GM21619 (cell line): ENCODE results near the gene MYCBP.
A peak's percentile ranks its signal among the peaks of the same experiment; 100 is the strongest.
"Not testable (repeated sequence)": the region's sequence is repeated elsewhere in the genome, so short reads cannot be mapped to it uniquely, and the experiment has no call there.

Experiments used
- ATAC-seq: cut with Tn5 transposase; IDR thresholded peaks from one replicate; pipeline ENCODE4 v1.9.1; 2021; ENCODE audit not compliant: unreplicated experiment

Gene MYCBP

GRCh38 chr1:38873027-38873969, at the start of gene MYCBP:
MYCBP (minus strand) TSS chr1:38873348; CDS start chr1:38873305, 43 bp downstream.
- peak; percentile 92 for ATAC-seq

- no peak for ATAC-seq
These were observed 46.0 kb upstream of the MYCBP start for GRCh38 chr1:38919130-38919529.

GRCh38 chr1:38918568-38918967, 45.4 kb upstream of the MYCBP start:
- ATAC-seq, result no peak

GRCh38 chr1:38917772-38918171, 44.6 kb upstream of the MYCBP start:
- ATAC-seq, result no peak

GRCh38 chr1:38917337-38917736, 44.2 kb upstream of the MYCBP start:
- no peak for ATAC-seq

- ATAC-seq, result no peak
These were observed 42.3 kb upstream of the MYCBP start for GRCh38 chr1:38915352-38915948.

- ATAC-seq, result not testable (repeated sequence)
These were observed 41.8 kb upstream of the MYCBP start for GRCh38 chr1:38914908-38915307.

- ATAC-seq, result no peak
These were observed 35.7 kb upstream of the MYCBP start for GRCh38 chr1:38908821-38909220.

GRCh38 chr1:38905985-38906384, 32.8 kb upstream of the MYCBP start:
- ATAC-seq, result no peak

GRCh38 chr1:38899560-38899959, 26.4 kb upstream of the MYCBP start:
- no peak for ATAC-seq

- no peak for ATAC-seq
These were observed 25.6 kb upstream of the MYCBP start for GRCh38 chr1:38898653-38899230.

GRCh38 chr1:38896169-38896568, 23.0 kb upstream of the MYCBP start:
- no peak for ATAC-seq

GRCh38 chr1:38892976-38893375, 19.8 kb upstream of the MYCBP start:
- ATAC-seq, result no peak

GRCh38 chr1:38891753-38892152, 18.6 kb upstream of the MYCBP start:
- ATAC-seq, result no peak

GRCh38 chr1:38889589-38889988, 16.4 kb upstream of the MYCBP start:
- ATAC-seq, result no peak

GRCh38 chr1:38888423-38889333, 15.5 kb upstream of the MYCBP start:
- no peak for ATAC-seq

- no peak for ATAC-seq
These were observed 11.9 kb upstream of the MYCBP start for GRCh38 chr1:38885092-38885491.

GRCh38 chr1:38881487-38881886, 8.3 kb upstream of the MYCBP start, which contains the start of gene GJA9:
GJA9 (minus strand) TSS chr1:38881587; CDS start chr1:38876098, 5,489 bp downstream.
- no peak for ATAC-seq

GRCh38 chr1:38875811-38876210, 2.7 kb upstream of the MYCBP start:
- no peak for ATAC-seq

- peak; percentile 28 for ATAC-seq
These were observed 634 bp downstream of the MYCBP start for GRCh38 chr1:38872401-38873026.
